SU-DHL-6 (cell line): ENCODE measurements around the gene SORCS2.

ENCODE experiments used
- H2AFZ ChIP-seq: fragments of 200-600 bp; sonication (generic); 2 replicates; pipeline ENCODE4 v1.6.1; 2014; ENCODE audit warnings: low read depth, mild to moderate bottlenecking, moderate library complexity, mixed read lengths, antibody characterized with exemption, low read length; ENCODE audit not compliant: severe bottlenecking
- H3F3A ChIP-seq: fragments of 200-600 bp; shearing (Covaris generic); 2 replicates; pipeline ENCODE4 v1.6.0; 2016; ENCODE audit warnings: antibody characterized with exemption, mild to moderate bottlenecking; ENCODE audit not compliant: insufficient read depth
- H3K27ac ChIP-seq: fragments of 200-600 bp; sonication (generic); 2 replicates; pipeline ENCODE4 v1.5.1; 2016; ENCODE audit warnings: low read depth, mild to moderate bottlenecking, low read length, moderate library complexity, mixed read lengths
- H3K27me3 ChIP-seq: fragments of 200-600 bp; sonication (generic), shearing (Covaris generic); 2 replicates; pipeline ENCODE4 v1.6.0; 2014; ENCODE audit warnings: mild to moderate bottlenecking, low read length
- H3K36me3 ChIP-seq: fragments of 200-600 bp; sonication (generic); 2 replicates; pipeline ENCODE4 v1.6.1; 2014; ENCODE audit warnings: mild to moderate bottlenecking, low read length, mixed read lengths
- H3K4me2 ChIP-seq: fragments of 300-600, 200-600 bp; shearing (Covaris generic), sonication (generic); 2 replicates; pipeline ENCODE4 v1.6.0; 2014; ENCODE audit warnings: low read length, low read depth, mild to moderate bottlenecking; ENCODE audit not compliant: poor library complexity, severe bottlenecking
- H3K4me3 ChIP-seq: fragments of 200-600 bp; sonication (generic); 2 replicates; pipeline ENCODE4 v1.5.1; 2014; ENCODE audit warnings: antibody characterized with exemption, low read length, mild to moderate bottlenecking, mixed read lengths; ENCODE audit not compliant: insufficient read depth, poor library complexity, severe bottlenecking
- H3K79me2 ChIP-seq: fragments of 200-600 bp; sonication (generic); 2 replicates; pipeline ENCODE4 v1.6.1; 2014; ENCODE audit warnings: mild to moderate bottlenecking, low read length, moderate library complexity; ENCODE audit not compliant: insufficient read depth
- H3K9ac ChIP-seq: fragments of 200-600 bp; sonication (generic); 2 replicates; pipeline ENCODE4 v1.7.0; 2014; ENCODE audit warnings: mild to moderate bottlenecking, low read length
- H3K9me2 ChIP-seq: fragments of 200-600 bp; sonication (generic); replicated peaks from 2 replicates; pipeline ENCODE4 v1.6.1; 2014; ENCODE audit warnings: low read length; ENCODE audit not compliant: insufficient read depth
- H3K9me3 ChIP-seq: fragments of 200-600 bp; sonication (generic); 2 replicates; pipeline ENCODE4 v1.6.1; 2014; ENCODE audit warnings: low read length, mixed read lengths; ENCODE audit not compliant: insufficient read depth
- H4K20me1 ChIP-seq: fragments of 200-600 bp; sonication (generic); 2 replicates; pipeline ENCODE4 v1.6.1; 2014; ENCODE audit warnings: low read depth, mild to moderate bottlenecking, antibody characterized with exemption, low read length, moderate library complexity, mixed read lengths
- CTCF ChIP-seq: fragments of 200-600 bp; sonication (generic); IDR thresholded peaks from one replicate; pipeline ENCODE4 v1.5.1; 2017; ENCODE audit warnings: antibody characterized with exemption, mild to moderate bottlenecking, low read length, moderate library complexity; ENCODE audit not compliant: insufficient read depth, poor library complexity, severe bottlenecking
- EZH2phosphoT487 ChIP-seq: fragments of 200-600 bp; sonication (generic), shearing (Covaris generic); conservative IDR thresholded peaks from 2 replicates; pipeline ENCODE4 v1.6.1; 2018; ENCODE audit warnings: mild to moderate bottlenecking, antibody characterized with exemption, low read length, moderate library complexity, mixed read lengths

The SORCS2 gene

GRCh38 chr4:7457201-7458065 is 265.1 kb downstream of the SORCS2 start:
- Histone ChIP-seq H3K9ac (no peak overlapping the region), H3K27ac (no peak overlapping the region), H3K9me3 (no peaks in the 10 kb centered on the region), H3K79me2 (no peaks in the 10 kb centered on the region), H3K4me3 (no peak overlapping the region), H3K27me3 (no peaks in the 10 kb centered on the region), H3K36me3 (no peaks in the 10 kb centered on the region), H4K20me1 (no peaks in the 10 kb centered on the region), H3K4me2 (no peak overlapping the region), H2AFZ (no peak overlapping the region), H3K9me2 (no peaks in the 10 kb centered on the region), H3F3A (no peaks in the 10 kb centered on the region)
- TF ChIP-seq EZH2phosphoT487: no peak
- no peak for TF ChIP-seq CTCF

GRCh38 chr4:7458066-7458425 is 265.7 kb downstream of the SORCS2 start:
- H3K27me3 ChIP-seq: no peaks in the 10 kb centered on the region
- no peak overlapping the region for H3K9ac ChIP-seq
- H3K36me3 ChIP-seq: no peaks in the 10 kb centered on the region
- no peak overlapping the region for H3K4me2 ChIP-seq
- H3K9me3 ChIP-seq: no peaks in the 10 kb centered on the region
- no peak overlapping the region for H3K4me3 ChIP-seq
- no peaks in the 10 kb centered on the region for H3K9me2 ChIP-seq
- no peaks in the 10 kb centered on the region for H4K20me1 ChIP-seq
- H3K27ac ChIP-seq: no peak overlapping the region
- H3K79me2 ChIP-seq: no peaks in the 10 kb centered on the region
- no peak overlapping the region for H2AFZ ChIP-seq
- no peak for TF ChIP-seq EZH2phosphoT487
- no peak for TF ChIP-seq CTCF
- no peaks in the 10 kb centered on the region for H3F3A ChIP-seq

- Histone ChIP-seq H2AFZ (no peak overlapping the region), H3K79me2 (no peaks in the 10 kb centered on the region), H3K27ac (no peak overlapping the region), H3K27me3 (no peaks in the 10 kb centered on the region), H3F3A (no peaks in the 10 kb centered on the region), H3K9me2 (no peaks in the 10 kb centered on the region), H3K4me3 (no peak overlapping the region), H3K9me3 (no peaks in the 10 kb centered on the region), H3K9ac (no peak overlapping the region), H4K20me1 (no peaks in the 10 kb centered on the region), H3K4me2 (no peak overlapping the region), H3K36me3 (no peaks in the 10 kb centered on the region)
- TF ChIP-seq CTCF (no peak), EZH2phosphoT487 (no peak)
Observed at GRCh38 chr4:7458477-7458876, 266.1 kb downstream of the SORCS2 start.
